WTC11 (cell line): ENCODE measurements around the gene SMIM10L2A.

ENCODE experiments used
- CTCF ChIP-seq: fragments of 200-600 bp; IDR thresholded peaks from 2 replicates; pipeline ENCODE4 v1.8.0; 2022; ENCODE audit warnings: antibody characterized with exemption
- ESRRA ChIP-seq: sonication (generic); formaldehyde crosslinking; IDR thresholded peaks from 2 replicates; pipeline ENCODE4 v1.8.1; 2022; ENCODE audit warnings: mild to moderate bottlenecking, missing genetic modification reagents, borderline replicate concordance
- FOXJ3 ChIP-seq: sonication (generic); formaldehyde crosslinking; IDR thresholded peaks from 2 replicates; pipeline ENCODE4 v1.9.0; 2021; ENCODE audit warnings: missing genetic modification reagents, mild to moderate bottlenecking, borderline replicate concordance
- IRF1 ChIP-seq: sonication (generic); formaldehyde crosslinking; IDR thresholded peaks from 2 replicates; pipeline ENCODE4 v1.8.0; 2023; ENCODE audit warnings: missing genetic modification reagents
- KAT7 ChIP-seq: sonication (generic); formaldehyde crosslinking; IDR thresholded peaks from 2 replicates; pipeline ENCODE4 v1.8.1; 2023; ENCODE audit warnings: missing genetic modification reagents, mild to moderate bottlenecking, borderline replicate concordance
- MAX ChIP-seq: sonication (generic); formaldehyde crosslinking; IDR thresholded peaks from 2 replicates; pipeline ENCODE4 v1.8.0; 2022; ENCODE audit warnings: mild to moderate bottlenecking, missing genetic modification reagents
- NR3C1 ChIP-seq: sonication (generic); formaldehyde crosslinking; conservative IDR thresholded peaks from 2 replicates; pipeline ENCODE4 v1.8.1; 2023; ENCODE audit warnings: low read depth, mild to moderate bottlenecking, missing genetic modification reagents
- ZNF121 ChIP-seq: sonication (generic); formaldehyde crosslinking; IDR thresholded peaks from 2 replicates; pipeline ENCODE4 v1.8.0; 2023; ENCODE audit warnings: missing genetic modification reagents
- ZNF138 ChIP-seq: sonication (generic); formaldehyde crosslinking; conservative IDR thresholded peaks from 2 replicates; pipeline ENCODE4 v1.8.1; 2022; ENCODE audit warnings: mild to moderate bottlenecking, moderate library complexity, missing genetic modification reagents
- ZNF263 ChIP-seq: sonication (generic); formaldehyde crosslinking; IDR thresholded peaks from 2 replicates; pipeline ENCODE4 v1.8.1; 2022; ENCODE audit warnings: low read depth, mild to moderate bottlenecking, moderate library complexity, missing genetic modification reagents
- TF ChIP-seq, protein P1 (sequence below): sonication (generic); formaldehyde crosslinking; IDR thresholded peaks from 2 replicates; pipeline ENCODE4 v1.8.0; 2022; ENCODE audit warnings: mild to moderate bottlenecking, missing genetic modification reagents
- TF ChIP-seq, protein P2 (sequence below): sonication (generic); formaldehyde crosslinking; IDR thresholded peaks from 2 replicates; pipeline ENCODE4 v1.8.1; 2022; ENCODE audit warnings: low read depth, missing genetic modification reagents, borderline replicate concordance
- TF ChIP-seq, protein P3 (sequence below): sonication (generic); formaldehyde crosslinking; IDR thresholded peaks from 2 replicates; pipeline ENCODE4 v1.8.0; 2023; ENCODE audit warnings: missing genetic modification reagents, mild to moderate bottlenecking, borderline replicate concordance

DNA sequence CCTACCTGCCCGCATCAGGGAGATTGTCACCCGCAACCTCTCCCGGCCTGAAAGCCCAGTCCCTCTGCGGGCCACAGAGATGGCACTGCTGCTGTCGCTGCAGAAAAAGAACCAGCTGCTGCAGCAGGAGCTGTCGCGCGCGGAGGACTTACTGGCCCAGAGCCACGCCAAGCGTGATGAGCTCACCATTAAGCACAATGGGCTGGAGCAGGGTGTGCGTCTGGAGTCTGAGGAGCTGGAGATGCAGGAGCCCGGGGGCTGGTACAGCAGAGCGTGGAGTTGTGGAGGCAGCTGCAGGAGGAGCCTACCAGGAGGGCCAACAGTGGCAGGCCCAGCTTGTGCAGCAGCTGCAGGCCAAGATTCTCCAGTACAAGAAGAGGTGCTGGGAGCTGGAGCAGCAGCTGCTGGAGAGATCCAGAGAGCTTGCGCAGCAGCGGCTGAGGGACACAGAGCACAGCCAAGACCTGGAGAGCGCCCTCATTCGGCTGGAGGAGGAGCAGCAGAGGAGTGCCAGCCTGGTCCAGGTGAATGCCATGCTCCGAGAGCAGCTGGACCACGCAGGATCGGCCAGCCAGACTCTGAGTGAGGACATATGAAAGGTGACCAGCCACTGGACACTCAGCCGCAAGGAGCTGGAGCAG, 11.3 kb downstream of the SMIM10L2A start:
- TF ChIP-seq CTCF (no peak), KAT7 (CRISPR knock-in tag) (no peak), FOXJ3 (CRISPR knock-in tag) (no peak), NR3C1 (no peak), IRF1 (no peak), ZNF121 (no peak), ZNF263 (CRISPR knock-in tag) (no peak), MAX (CRISPR knock-in tag) (no peak), ESRRA (CRISPR knock-in tag) (no peak), ZNF138 (CRISPR knock-in tag) (no peak)
- TF ChIP-seq, protein P1, sequence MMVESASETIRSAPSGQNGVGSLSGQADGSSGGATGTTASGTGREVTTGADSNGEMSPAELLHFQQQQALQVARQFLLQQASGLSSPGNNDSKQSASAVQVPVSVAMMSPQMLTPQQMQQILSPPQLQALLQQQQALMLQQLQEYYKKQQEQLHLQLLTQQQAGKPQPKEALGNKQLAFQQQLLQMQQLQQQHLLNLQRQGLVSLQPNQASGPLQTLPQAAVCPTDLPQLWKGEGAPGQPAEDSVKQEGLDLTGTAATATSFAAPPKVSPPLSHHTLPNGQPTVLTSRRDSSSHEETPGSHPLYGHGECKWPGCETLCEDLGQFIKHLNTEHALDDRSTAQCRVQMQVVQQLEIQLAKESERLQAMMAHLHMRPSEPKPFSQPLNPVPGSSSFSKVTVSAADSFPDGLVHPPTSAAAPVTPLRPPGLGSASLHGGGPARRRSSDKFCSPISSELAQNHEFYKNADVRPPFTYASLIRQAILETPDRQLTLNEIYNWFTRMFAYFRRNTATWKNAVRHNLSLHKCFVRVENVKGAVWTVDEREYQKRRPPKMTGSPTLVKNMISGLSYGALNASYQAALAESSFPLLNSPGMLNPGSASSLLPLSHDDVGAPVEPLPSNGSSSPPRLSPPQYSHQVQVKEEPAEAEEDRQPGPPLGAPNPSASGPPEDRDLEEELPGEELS (CRISPR knock-in tag), result no peak
- TF ChIP-seq, protein P2, sequence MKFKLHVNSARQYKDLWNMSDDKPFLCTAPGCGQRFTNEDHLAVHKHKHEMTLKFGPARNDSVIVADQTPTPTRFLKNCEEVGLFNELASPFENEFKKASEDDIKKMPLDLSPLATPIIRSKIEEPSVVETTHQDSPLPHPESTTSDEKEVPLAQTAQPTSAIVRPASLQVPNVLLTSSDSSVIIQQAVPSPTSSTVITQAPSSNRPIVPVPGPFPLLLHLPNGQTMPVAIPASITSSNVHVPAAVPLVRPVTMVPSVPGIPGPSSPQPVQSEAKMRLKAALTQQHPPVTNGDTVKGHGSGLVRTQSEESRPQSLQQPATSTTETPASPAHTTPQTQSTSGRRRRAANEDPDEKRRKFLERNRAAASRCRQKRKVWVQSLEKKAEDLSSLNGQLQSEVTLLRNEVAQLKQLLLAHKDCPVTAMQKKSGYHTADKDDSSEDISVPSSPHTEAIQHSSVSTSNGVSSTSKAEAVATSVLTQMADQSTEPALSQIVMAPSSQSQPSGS, result no peak
- TF ChIP-seq, protein P3, sequence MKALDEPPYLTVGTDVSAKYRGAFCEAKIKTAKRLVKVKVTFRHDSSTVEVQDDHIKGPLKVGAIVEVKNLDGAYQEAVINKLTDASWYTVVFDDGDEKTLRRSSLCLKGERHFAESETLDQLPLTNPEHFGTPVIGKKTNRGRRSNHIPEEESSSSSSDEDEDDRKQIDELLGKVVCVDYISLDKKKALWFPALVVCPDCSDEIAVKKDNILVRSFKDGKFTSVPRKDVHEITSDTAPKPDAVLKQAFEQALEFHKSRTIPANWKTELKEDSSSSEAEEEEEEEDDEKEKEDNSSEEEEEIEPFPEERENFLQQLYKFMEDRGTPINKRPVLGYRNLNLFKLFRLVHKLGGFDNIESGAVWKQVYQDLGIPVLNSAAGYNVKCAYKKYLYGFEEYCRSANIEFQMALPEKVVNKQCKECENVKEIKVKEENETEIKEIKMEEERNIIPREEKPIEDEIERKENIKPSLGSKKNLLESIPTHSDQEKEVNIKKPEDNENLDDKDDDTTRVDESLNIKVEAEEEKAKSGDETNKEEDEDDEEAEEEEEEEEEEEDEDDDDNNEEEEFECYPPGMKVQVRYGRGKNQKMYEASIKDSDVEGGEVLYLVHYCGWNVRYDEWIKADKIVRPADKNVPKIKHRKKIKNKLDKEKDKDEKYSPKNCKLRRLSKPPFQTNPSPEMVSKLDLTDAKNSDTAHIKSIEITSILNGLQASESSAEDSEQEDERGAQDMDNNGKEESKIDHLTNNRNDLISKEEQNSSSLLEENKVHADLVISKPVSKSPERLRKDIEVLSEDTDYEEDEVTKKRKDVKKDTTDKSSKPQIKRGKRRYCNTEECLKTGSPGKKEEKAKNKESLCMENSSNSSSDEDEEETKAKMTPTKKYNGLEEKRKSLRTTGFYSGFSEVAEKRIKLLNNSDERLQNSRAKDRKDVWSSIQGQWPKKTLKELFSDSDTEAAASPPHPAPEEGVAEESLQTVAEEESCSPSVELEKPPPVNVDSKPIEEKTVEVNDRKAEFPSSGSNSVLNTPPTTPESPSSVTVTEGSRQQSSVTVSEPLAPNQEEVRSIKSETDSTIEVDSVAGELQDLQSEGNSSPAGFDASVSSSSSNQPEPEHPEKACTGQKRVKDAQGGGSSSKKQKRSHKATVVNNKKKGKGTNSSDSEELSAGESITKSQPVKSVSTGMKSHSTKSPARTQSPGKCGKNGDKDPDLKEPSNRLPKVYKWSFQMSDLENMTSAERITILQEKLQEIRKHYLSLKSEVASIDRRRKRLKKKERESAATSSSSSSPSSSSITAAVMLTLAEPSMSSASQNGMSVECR (CRISPR knock-in tag), result no peak
